GM19043 (cell line): Measurements from ENCODE around the gene FGFBP1.
"Not testable (repeated sequence)": the region's sequence is repeated elsewhere in the genome, so short reads cannot be mapped to it uniquely, and the experiment has no call there.

Experiments
- ATAC-seq: cut with Tn5 transposase; IDR thresholded peaks from one replicate; pipeline ENCODE4 v1.9.1; 2021; ENCODE audit warnings: low read depth; ENCODE audit not compliant: unreplicated experiment

FGFBP1 gene

GRCh38 chr4:15947684-15948083, 9.1 kb upstream of the FGFBP1 start:
- no peak for ATAC-seq

GRCh38 chr4:15945516-15945915, 7.0 kb upstream of the FGFBP1 start:
- no peak for ATAC-seq

- no peak for ATAC-seq
Observed at GRCh38 chr4:15944895-15945294, 6.4 kb upstream of the FGFBP1 start.

GRCh38 chr4:15942283-15942682, 3.7 kb upstream of the FGFBP1 start:
- ATAC-seq: no peak

GRCh38 chr4:15938182-15938581, 358 bp downstream of the FGFBP1 start:
- no peak for ATAC-seq

GRCh38 chr4:15936495-15936894, 2.0 kb downstream of the FGFBP1 start:
- ATAC-seq: no peak

- ATAC-seq: no peak
Observed at GRCh38 chr4:15935504-15936402, 2.8 kb downstream of the FGFBP1 start.

GRCh38 chr4:15934259-15934658, 4.3 kb downstream of the FGFBP1 start:
- no peak for ATAC-seq

- ATAC-seq: no peak
Observed at GRCh38 chr4:15931451-15932210, 6.9 kb downstream of the FGFBP1 start.

- no peak for ATAC-seq
Observed at GRCh38 chr4:15930314-15930713, 8.2 kb downstream of the FGFBP1 start.

- no peak for ATAC-seq
Observed at GRCh38 chr4:15929540-15929939, 9.0 kb downstream of the FGFBP1 start.

- ATAC-seq: no peak
Observed at GRCh38 chr4:15928883-15929282, 9.7 kb downstream of the FGFBP1 start.

GRCh38 chr4:15926486-15926885, 12.1 kb downstream of the FGFBP1 start:
- ATAC-seq: no peak

GRCh38 chr4:15925830-15926229, 12.7 kb downstream of the FGFBP1 start:
- ATAC-seq: no peak

GRCh38 chr4:15921592-15921932, 17.0 kb downstream of the FGFBP1 start:
- ATAC-seq: no peak

GRCh38 chr4:15920723-15921591, 17.6 kb downstream of the FGFBP1 start:
- ATAC-seq: no peak

- no peak for ATAC-seq
Observed at GRCh38 chr4:15918484-15919129, 19.9 kb downstream of the FGFBP1 start.

- ATAC-seq: no peak
Observed at GRCh38 chr4:15917297-15917696, 21.2 kb downstream of the FGFBP1 start.

GRCh38 chr4:15916358-15916757, 22.2 kb downstream of the FGFBP1 start:
- ATAC-seq: not testable (repeated sequence)

- no peak for ATAC-seq
Observed at GRCh38 chr4:15914736-15915135, 23.8 kb downstream of the FGFBP1 start.
